K562 (cell line): ENCODE measurements around the gene HLA-DPA1. TPM values are rescaled to one million over a fixed set of nuclear protein-coding genes. Genes with fewer than 3 reads are reported as not detected.

Experiments
- ATAC-seq: fragments of 200-7000 bp; cut with Tn5 transposase; 3 replicates; pipeline ENCODE4 v1.9.1; 2020; ENCODE audit warnings: moderate library complexity
- BruUV-seq: library from RNA; stranded (reverse); fragments of 400-500 nt; replicated peaks from 2 replicates; lab custom pipeline; 2021; lab: Mats Ljungman, UMichigan
- CTCF ChIA-PET: fragments of 300-600 bp; formaldehyde crosslinking; extraction: SDS; loops from one replicate; lab custom pipeline; 2021; ENCODE audit warnings: low intra/inter-chr PET ratio; lab: Yijun Ruan, JAX
- POLR2A ChIA-PET: fragments of 300-600, 350-650 bp; sonication (Branson Sonifier 250); formaldehyde crosslinking; extraction: SDS; loops from one replicate; lab custom pipeline; 2021; ENCODE audit warnings: antibody characterized with exemption, inconsistent platforms; lab: Yijun Ruan, JAX
- DNase-seq, 4 experiments: peaks; one replicate each; pipeline versions ENCODE4 v3.0.0 to v3.0.0-alpha.2; 2011 to 2018; ENCODE audit warnings: low spot score in 3 of 4, mixed read lengths in 3 of 4; ENCODE audit errors: extremely low read depth in 1 of 4
- FAIRE-seq: peaks from 2 replicates; lab custom pipeline; 2011; peaks lifted over from hg19 to GRCh38; lab: Jason Lieb, UNC
- H2AFZ ChIP-seq: 2 replicates; pipeline ENCODE4 v1.6.0; 2011; ENCODE audit warnings: low read depth, low read length, control low read depth, inconsistent platforms
- H3K27ac ChIP-seq: fragments of 200-600 bp; 3 replicates; pipeline ENCODE4 v1.8.0; 2011; ENCODE audit warnings: low read depth, mild to moderate bottlenecking, control low read depth, inconsistent platforms, low read length, moderate library complexity, mixed read lengths; ENCODE audit errors: extremely low read depth
- H3K27me3 ChIP-seq, 2 experiments: fragments of 300-600 bp in 1 of 2; 2 replicates in 1 of 2; 3 replicates in 1 of 2; pipeline versions ENCODE4 v1.6.0 to v1.8.0; 2011; ENCODE audit warnings: inconsistent platforms in 2 of 2, low read length in 2 of 2, mild to moderate bottlenecking in 1 of 2, mixed read lengths in 1 of 2, moderate library complexity in 1 of 2; ENCODE audit not compliant: control insufficient read depth in 2 of 2, insufficient read depth in 2 of 2
- H3K36me3 ChIP-seq: fragments of 300-600 bp; 3 replicates; pipeline ENCODE4 v1.8.0; 2011; ENCODE audit warnings: mild to moderate bottlenecking, low read length, inconsistent platforms; ENCODE audit not compliant: control insufficient read depth, insufficient read depth
- H3K4me1 ChIP-seq, 2 experiments: fragments of 200-600 bp in 1 of 2; replicated peaks in 1 of 2; 2 replicates in 1 of 2; 3 replicates in 1 of 2; pipeline versions ENCODE4 v1.5.1 to v1.8.0; 2011; ENCODE audit warnings: inconsistent platforms in 2 of 2, low read length in 2 of 2, mild to moderate bottlenecking in 1 of 2, mixed read lengths in 1 of 2, moderate library complexity in 1 of 2; ENCODE audit not compliant: control insufficient read depth in 2 of 2, insufficient read depth in 2 of 2
- H3K4me2 ChIP-seq: 2 replicates; pipeline ENCODE4 v1.6.1; 2011; ENCODE audit warnings: low read length, control low read depth, inconsistent platforms, mixed read lengths; ENCODE audit not compliant: insufficient read depth
- H3K4me3 ChIP-seq: fragments of 200-600 bp; sonication (generic), shearing (Covaris generic); 2 replicates; pipeline ENCODE4 v1.5.1; 2016; ENCODE audit warnings: control low read depth, inconsistent platforms
- H3K79me2 ChIP-seq: fragments of 200-600 bp; 3 replicates; pipeline ENCODE4 v1.8.0; 2011; ENCODE audit warnings: low read length, inconsistent platforms; ENCODE audit not compliant: control insufficient read depth, insufficient read depth
- H3K9ac ChIP-seq, 2 experiments: 2 replicates each; pipeline versions ENCODE4 v1.6.0 to v1.6.1; 2011; ENCODE audit warnings: low read depth in 2 of 2, low read length in 2 of 2, control low read depth in 1 of 2, inconsistent platforms in 1 of 2, mild to moderate bottlenecking in 1 of 2, mixed read lengths in 1 of 2; ENCODE audit not compliant: insufficient read depth in 1 of 2
- H3K9me1 ChIP-seq: one replicate; pipeline ENCODE4 v1.6.0; 2011; ENCODE audit warnings: inconsistent platforms, mild to moderate bottlenecking, low read length, moderate library complexity; ENCODE audit not compliant: control insufficient read depth, insufficient read depth
- H3K9me3 ChIP-seq: replicated peaks from 2 replicates; pipeline ENCODE4 v1.5.1; 2011; ENCODE audit warnings: low read depth, low read length, inconsistent platforms; ENCODE audit not compliant: control insufficient read depth, insufficient read depth
- H4K20me1 ChIP-seq: replicated peaks from 2 replicates; pipeline ENCODE4 v1.6.1; 2011; ENCODE audit warnings: low read length, inconsistent platforms, mixed read lengths; ENCODE audit not compliant: control insufficient read depth, insufficient read depth
- BRD9 ChIP-seq: fragments of 450-650 bp; IDR thresholded peaks from 2 replicates; pipeline ENCODE4 v1.6.1; 2018; ENCODE audit warnings: low read depth; ENCODE audit not compliant: partially characterized antibody
- GTF2F1 ChIP-seq: IDR thresholded peaks from 2 replicates; pipeline ENCODE4 v1.6.1; 2011; ENCODE audit warnings: low read depth, low read length, improper control_type of control experiment
- MEIS2 ChIP-seq: fragments of 450-650 bp; IDR thresholded peaks from 2 replicates; pipeline ENCODE4 v1.6.1; 2014; ENCODE audit warnings: mild to moderate bottlenecking; ENCODE audit not compliant: partially characterized antibody
- MXI1 ChIP-seq: IDR thresholded peaks from 2 replicates; pipeline ENCODE4 v1.6.1; 2011; ENCODE audit warnings: low read depth, mild to moderate bottlenecking, improper control_type of control experiment, low read length
- PHF21A ChIP-seq: fragments of 450-650 bp; IDR thresholded peaks from 2 replicates; pipeline ENCODE4 v1.6.1; 2017; ENCODE audit warnings: low read depth, borderline replicate concordance
- POLR2H ChIP-seq: IDR thresholded peaks from 2 replicates; pipeline ENCODE4 v1.6.1; 2016; ENCODE audit warnings: missing genetic modification characterization, low read depth, mild to moderate bottlenecking, control low read depth, missing compliant biosample characterization, moderate library complexity
- RBM34 ChIP-seq: fragments of 200-400 bp; formaldehyde crosslinking; IDR thresholded peaks from 2 replicates; pipeline ENCODE4 v1.6.1; 2018; ENCODE audit warnings: low read length, borderline replicate concordance; ENCODE audit not compliant: insufficient read depth
- SPI1 ChIP-seq: IDR thresholded peaks from 2 replicates; pipeline ENCODE4 v1.6.1; 2011; ENCODE audit warnings: low read depth, low read length, control low read depth, borderline replicate concordance
- ZNF121 ChIP-seq: sonication (generic); formaldehyde crosslinking; conservative IDR thresholded peaks from 2 replicates; pipeline ENCODE4 v1.8.0; 2022; ENCODE audit warnings: missing genetic modification reagents
- ZNF436 ChIP-seq: fragments of 250-450, 450-650 bp; sonication (Bioruptor Pico); formaldehyde crosslinking; IDR thresholded peaks from 2 replicates; pipeline ENCODE4 v1.7.0; 2020; ENCODE audit warnings: mild to moderate bottlenecking
- WGBS: fragments of 100-300 bp; shearing (Covaris generic); methylation state at CpG from one replicate; pipeline ENCODE4 v1.1.6; 2016; ENCODE audit warnings: low coverage, mixed read lengths; ENCODE audit not compliant: insufficient coverage; ENCODE audit errors: missing lambda C conversion rate; 5-methylcytosine and 5-hydroxymethylcytosine counted together
- in situ Hi-C: fragments of 300-500 bp; cut with MboI; formaldehyde crosslinking; loops from 4 replicates; pipeline ENCODE4 v1.15.0; 2018; ENCODE audit warnings: inconsistent platforms, mixed read lengths
- intact Hi-C: fragments of 100-400 bp; cut with micrococcal nuclease; formaldehyde crosslinking; loops from 2 replicates; pipeline ENCODE4 v1.14.2; 2022
- polyA plus RNA-seq, 8 experiments: library from polyadenylated mRNA; depleted of rRNA in 4 of 8; stranded (reverse) in 5 of 8; unstranded in 3 of 8; fragments of >200 nt; fragmentation: Nextera tagmentation in 2 of 8; fragmentation: Illumina TruSeq in 1 of 8; extraction: Ambion mirVana in 2 of 8; extraction: Trizol in 1 of 8; gene quantifications; 2 replicates each; pipeline versions ENCODE4 v1.2.1 to v1.2.3, GENCODE V29; 2011 to 2014; ENCODE audit warnings: inconsistent platforms in 1 of 8, missing spikeins in 1 of 8
- total RNA-seq, 7 experiments: library from RNA; depleted of rRNA in 6 of 7; stranded (reverse); fragments of >200 nt in 6 of 7; fragmentation: Illumina TruSeq in 2 of 7; extraction: Trizol in 2 of 7; gene quantifications; 2 replicates each; pipeline versions ENCODE4 v1.2.1 to v1.2.3, GENCODE V29; 2011 to 2021; ENCODE audit warnings: low replicate concordance in 1 of 7
- TF ChIP-seq, protein P1 (sequence below), 3 experiments: IDR thresholded peaks in 2 of 3; conservative IDR thresholded peaks in 1 of 3; 2 replicates each; pipeline ENCODE4 v1.5.1; 2011 to 2012; ENCODE audit warnings: low read length in 3 of 3, mild to moderate bottlenecking in 3 of 3, control low read depth in 2 of 3, improper control_type of control experiment in 1 of 3, inconsistent platforms in 1 of 3, low read depth in 1 of 3, mixed read lengths in 1 of 3, moderate library complexity in 1 of 3; ENCODE audit not compliant: insufficient read depth in 2 of 3
- TF ChIP-seq, protein P2 (sequence below), 2 experiments: fragments of 250-450 bp in 1 of 2; fragments of 450-650 bp in 1 of 2; sonication (Bioruptor Pico) in 1 of 2; IDR thresholded peaks; 2 replicates each; pipeline versions ENCODE4 v1.6.1 to v1.8.0; 2016 to 2021; ENCODE audit warnings: mild to moderate bottlenecking in 2 of 2, moderate library complexity in 2 of 2, missing compliant biosample characterization in 1 of 2, missing genetic modification characterization in 1 of 2

The HLA-DPA1 gene
- total and polyA plus RNA-seq, 9 of the 15 experiments (the other 6 are each of a cell fraction or from before 2014, with no cell fraction given), result 0.23 to 0.93 (median 0.55) TPM

DNA sequence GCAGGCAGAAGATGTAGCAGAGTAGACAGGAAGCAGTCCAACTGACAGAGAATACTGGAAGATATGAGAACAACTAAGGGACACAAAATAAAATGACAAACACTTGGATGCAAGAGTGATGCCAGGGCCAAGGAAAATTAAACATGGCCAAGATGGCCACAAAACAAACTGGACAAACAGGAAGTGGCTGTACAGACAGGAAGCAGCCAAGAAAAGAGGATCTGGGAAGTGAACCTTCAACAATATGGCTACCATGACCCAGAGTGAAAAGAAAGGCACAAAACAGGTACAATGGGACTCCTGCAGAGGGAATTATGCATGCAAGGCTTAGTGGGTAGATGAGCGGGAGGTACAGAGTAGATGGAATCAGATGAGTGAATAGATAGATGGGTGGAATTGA lies 31.4 kb upstream of the HLA-DPA1 start:
- DNase-seq (no peak), ATAC-seq (no peak)
- 0% methylated on average over 1 of the region's 1 CpG for WGBS
- Histone ChIP-seq H2AFZ (no peak overlapping the region), H3K27me3 (peaks cover 6 to 18% of the 10 kb centered on the region in 2 experiments; a peak in 4 of 5 replicates), H3K9me3 (no peaks in the 10 kb centered on the region)
- BruUV-seq, result no TSS peak
- POLR2A ChIA-PET, result no interaction called here
- no peak for TF ChIP-seq POLR2H (tag)
- TF ChIP-seq SPI1, result peak; percentile 43; the same call in 1 of the 2 replicates
- TF ChIP-seq, all 486 proteins: peak for 1
- no peak overlapping the region for H3K4me3 ChIP-seq
- no peak overlapping the region for H3K9ac ChIP-seq
- H3K27ac ChIP-seq, result no peak overlapping the region
- no peaks in the 10 kb centered on the region for H3K36me3 ChIP-seq
- H3K4me2 ChIP-seq, result no peak overlapping the region
- no peaks in the 10 kb centered on the region for H3K4me1 ChIP-seq
- no peaks in the 10 kb centered on the region for H3K9me1 ChIP-seq
- intact Hi-C loops, result no loop called here
- CTCF ChIA-PET, result no interaction called here
- in situ Hi-C loops, result no loop called here
- FAIRE-seq, result no peak
- H4K20me1 ChIP-seq, result no peaks in the 10 kb centered on the region
- no peaks in the 10 kb centered on the region for H3K79me2 ChIP-seq

DNA sequence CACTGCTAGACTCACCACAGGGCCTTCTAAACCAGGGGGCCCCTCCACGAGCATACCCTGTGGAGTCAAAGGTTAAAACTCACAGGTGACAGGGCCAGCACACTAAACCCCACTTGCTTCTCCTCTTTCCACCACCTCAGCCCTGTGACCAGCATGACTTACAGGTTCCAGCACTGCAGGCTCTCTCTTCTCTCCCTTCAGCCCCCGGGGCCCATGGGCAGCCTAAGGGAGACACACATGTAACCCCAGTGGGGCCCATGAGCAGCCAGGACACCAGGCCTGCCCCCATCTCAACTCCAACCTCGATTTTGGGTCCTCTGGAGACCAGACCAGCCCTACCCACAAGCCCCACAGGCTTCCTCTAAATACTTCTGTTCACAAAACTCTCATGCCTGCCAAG lies 30.3 kb upstream of the HLA-DPA1 start:
- CTCF ChIA-PET, result no interaction called here
- FAIRE-seq, result no peak

More for the DNA sequence above, 30.3 kb upstream of the HLA-DPA1 start:
- H3K36me3 ChIP-seq, result no peaks in the 10 kb centered on the region
- H3K27me3 ChIP-seq, result peaks cover 3 to 18% of the 10 kb centered on the region in 2 experiments; a peak in 4 of 5 replicates
- in situ Hi-C loops, result no loop called here
- no peaks in the 10 kb centered on the region for H3K9me1 ChIP-seq
- H2AFZ ChIP-seq, result no peak overlapping the region
- 0% methylated on average over 3 of the region's 3 CpGs for WGBS
- TF ChIP-seq GTF2F1 (no peak), ZNF121 (CRISPR knock-in tag) (no peak), MXI1 (no peak), PHF21A (no peak), MEIS2 (no peak), RBM34 (no peak), BRD9 (no peak), ZNF436 (no peak)
- TF ChIP-seq, protein P1, sequence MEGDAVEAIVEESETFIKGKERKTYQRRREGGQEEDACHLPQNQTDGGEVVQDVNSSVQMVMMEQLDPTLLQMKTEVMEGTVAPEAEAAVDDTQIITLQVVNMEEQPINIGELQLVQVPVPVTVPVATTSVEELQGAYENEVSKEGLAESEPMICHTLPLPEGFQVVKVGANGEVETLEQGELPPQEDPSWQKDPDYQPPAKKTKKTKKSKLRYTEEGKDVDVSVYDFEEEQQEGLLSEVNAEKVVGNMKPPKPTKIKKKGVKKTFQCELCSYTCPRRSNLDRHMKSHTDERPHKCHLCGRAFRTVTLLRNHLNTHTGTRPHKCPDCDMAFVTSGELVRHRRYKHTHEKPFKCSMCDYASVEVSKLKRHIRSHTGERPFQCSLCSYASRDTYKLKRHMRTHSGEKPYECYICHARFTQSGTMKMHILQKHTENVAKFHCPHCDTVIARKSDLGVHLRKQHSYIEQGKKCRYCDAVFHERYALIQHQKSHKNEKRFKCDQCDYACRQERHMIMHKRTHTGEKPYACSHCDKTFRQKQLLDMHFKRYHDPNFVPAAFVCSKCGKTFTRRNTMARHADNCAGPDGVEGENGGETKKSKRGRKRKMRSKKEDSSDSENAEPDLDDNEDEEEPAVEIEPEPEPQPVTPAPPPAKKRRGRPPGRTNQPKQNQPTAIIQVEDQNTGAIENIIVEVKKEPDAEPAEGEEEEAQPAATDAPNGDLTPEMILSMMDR (IDR thresholded peaks at IDR 0.05 in 2 of 3, conservative IDR thresholded peaks at IDR 0.05 in 1 of 3; ENCODE audit: insufficient read depth in 2 of 3, low read depth in 1 of 3, low read length in 3 of 3), result no peak
- TF ChIP-seq, protein P2, sequence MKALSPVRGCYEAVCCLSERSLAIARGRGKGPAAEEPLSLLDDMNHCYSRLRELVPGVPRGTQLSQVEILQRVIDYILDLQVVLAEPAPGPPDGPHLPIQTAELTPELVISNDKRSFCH (CRISPR knock-in tag; IDR thresholded peaks at IDR 0.05), result no peak
- TF ChIP-seq, protein P2 (tag; IDR thresholded peaks at IDR 0.05), result no peak
- TF ChIP-seq, all 486 proteins: peak for 0
- no peak overlapping the region for H3K4me2 ChIP-seq
- no peaks in the 10 kb centered on the region for H3K9me3 ChIP-seq
- no peak overlapping the region for H3K4me3 ChIP-seq
- H3K4me1 ChIP-seq, result no peaks in the 10 kb centered on the region
- no TSS peak for BruUV-seq
- no peak overlapping the region for H3K9ac ChIP-seq
- POLR2A ChIA-PET, result no interaction called here
- H4K20me1 ChIP-seq, result no peaks in the 10 kb centered on the region
- H3K27ac ChIP-seq, result no peak overlapping the region
- H3K79me2 ChIP-seq, result no peaks in the 10 kb centered on the region
- DNase-seq, result no peak
- ATAC-seq, result no peak
- intact Hi-C loops, result no loop called here
